Endometrial microvascular endothelial cells (primary cell): Measurements from ENCODE around the gene SPOCK3. TPM values are rescaled to one million over a fixed set of nuclear protein-coding genes. Genes with fewer than 3 reads are reported as not detected.
"Not testable (repeated sequence)": the region's sequence is repeated elsewhere in the genome, so short reads cannot be mapped to it uniquely, and the experiment has no call there.

ENCODE experiments used
- in situ Hi-C: cut with HindIII; loops from 2 replicates; pipeline ENCODE4 v1.10.0; 2017; ENCODE audit warnings: low sequenced_read_pairs, low pct_unique_long_range_greater_than_20kb; ENCODE audit errors: inconsistent ontology term
- total RNA-seq: library from RNA; depleted of rRNA; stranded (reverse); fragments of >200 nt; gene quantifications from one replicate; pipeline ENCODE4 v1.2.3, GENCODE V29; 2015; ENCODE audit errors: inconsistent ontology term

Gene SPOCK3
- total RNA-seq, 1 donor from 2014 or later: not detected

GRCh38 chr4:166989886-166990285 is 244.4 kb downstream of the SPOCK3 start:
- in situ Hi-C loops: no loop called here

DNA sequence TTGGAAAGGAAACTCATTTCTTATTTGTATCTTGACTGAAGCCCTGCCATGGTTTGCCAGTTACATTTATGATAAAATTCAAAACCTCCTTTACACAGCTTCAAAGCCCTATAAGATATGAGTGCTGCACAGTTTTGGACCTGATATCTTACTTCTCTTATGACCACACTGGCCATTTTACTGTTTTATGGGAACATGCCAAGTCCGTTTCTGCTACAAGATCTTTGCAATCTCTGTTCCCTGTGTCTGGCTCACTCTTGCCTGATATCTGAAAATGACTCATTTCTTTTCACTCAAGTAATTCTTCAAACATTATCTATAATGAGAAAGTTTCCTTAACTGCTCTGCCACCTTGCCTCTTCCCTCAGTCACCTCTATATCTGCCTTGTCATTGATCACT is 247.3 kb downstream of the SPOCK3 start:
- in situ Hi-C loops: no loop called here

- in situ Hi-C loops: no loop called here
Measured at GRCh38 chr4:166981847-166982246, 252.4 kb downstream of the SPOCK3 start.

DNA sequence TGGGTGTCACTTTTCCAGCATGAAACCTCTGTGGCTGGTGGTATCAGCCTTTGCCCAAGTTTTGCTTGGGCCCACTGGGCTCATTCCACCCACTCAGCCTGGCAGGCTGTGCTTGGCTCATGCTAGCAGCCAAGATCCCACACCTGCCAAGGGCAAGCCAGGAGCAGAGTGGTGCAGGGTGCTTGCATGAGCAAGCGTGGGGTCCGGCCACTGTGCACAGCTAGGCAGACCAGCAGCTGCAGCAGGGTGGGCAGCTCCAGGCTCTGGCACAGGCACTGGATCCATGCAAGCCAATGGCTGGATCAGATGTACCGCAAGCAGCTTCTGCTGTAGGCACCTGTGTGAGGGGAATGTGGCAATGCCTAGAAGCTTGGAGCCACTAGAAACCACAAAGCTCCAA is 253.9 kb downstream of the SPOCK3 start:
- in situ Hi-C loops: no loop called here

DNA sequence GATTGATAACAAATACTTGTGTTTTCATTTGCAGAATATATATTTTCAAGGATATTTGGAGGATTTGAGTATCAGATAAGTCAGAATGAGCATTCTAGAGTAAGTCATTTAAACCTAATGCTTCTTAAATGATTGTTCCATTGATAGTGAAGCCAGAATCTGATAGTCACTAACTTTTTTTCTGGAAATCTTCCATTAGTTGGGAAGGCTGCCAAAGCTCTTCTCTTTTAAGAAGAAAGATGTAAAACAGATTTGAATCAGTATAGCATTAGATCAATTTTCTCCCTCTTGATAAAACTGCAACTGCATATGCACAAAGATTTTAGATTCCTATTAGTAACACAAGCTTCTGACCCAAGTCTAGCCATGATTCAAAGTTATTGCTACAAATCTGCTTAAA is 256.7 kb downstream of the SPOCK3 start:
- in situ Hi-C loops: no loop called here

DNA sequence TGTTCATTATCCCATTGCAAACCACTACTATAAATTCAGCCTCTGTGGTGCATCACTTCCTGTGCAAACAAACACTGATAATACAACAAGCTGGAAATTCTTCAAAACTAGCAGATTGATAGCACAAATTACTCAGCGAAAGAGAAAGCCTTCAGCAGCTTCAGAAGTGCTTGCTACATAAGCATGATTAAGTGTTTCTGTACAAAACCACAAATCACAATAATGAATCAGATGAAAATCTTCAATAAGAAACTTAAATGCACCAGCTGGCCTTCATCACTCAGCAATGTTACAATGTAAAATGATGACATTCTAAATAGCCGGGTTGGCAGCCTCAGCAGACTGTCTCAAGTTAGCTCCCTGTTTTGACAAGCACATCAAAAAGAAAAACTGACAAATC is 262.2 kb downstream of the SPOCK3 start:
- in situ Hi-C loops: no loop called here

DNA sequence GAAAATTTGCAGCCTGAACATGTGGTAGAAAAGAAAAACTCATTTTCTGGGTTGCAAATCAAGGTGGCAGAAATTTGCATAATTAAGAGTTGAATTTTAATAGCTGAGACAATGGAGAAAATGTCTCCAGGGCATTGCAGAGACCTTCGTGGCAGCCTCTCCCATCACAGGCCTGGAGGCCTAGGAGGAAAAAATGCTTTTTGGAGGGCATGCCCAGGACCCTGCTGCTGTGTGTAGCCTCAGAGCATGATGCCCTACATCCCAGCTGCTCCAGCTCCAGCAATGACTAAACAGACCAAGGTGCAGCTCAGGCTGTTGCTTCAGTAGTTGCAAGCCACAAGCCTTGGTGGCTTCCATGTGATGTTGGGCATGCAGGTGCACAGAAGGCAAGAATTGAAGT is 266.1 kb downstream of the SPOCK3 start:
- in situ Hi-C loops: not testable (repeated sequence)

- in situ Hi-C loops: no loop called here
Measured at GRCh38 chr4:166965562-166965961, 268.7 kb downstream of the SPOCK3 start.

DNA sequence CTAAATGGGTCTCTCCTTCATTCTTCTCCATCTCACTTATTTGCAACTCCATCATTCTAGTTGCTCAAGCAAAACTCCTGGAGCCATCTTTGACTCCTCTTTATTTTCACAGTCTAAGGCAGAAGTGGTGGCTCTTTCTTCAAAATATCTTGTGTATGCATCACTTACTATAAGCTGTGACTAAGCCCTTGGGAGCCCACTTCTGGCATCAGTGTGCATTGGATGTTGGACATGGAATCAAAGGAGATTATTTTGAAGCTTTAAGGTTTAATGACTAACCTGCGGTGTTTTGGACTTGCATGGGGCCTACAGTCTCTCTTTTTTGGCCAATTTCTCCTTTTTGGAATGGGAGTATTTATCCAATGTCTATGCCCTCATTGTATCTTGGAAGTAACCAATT is 276.8 kb downstream of the SPOCK3 start:
- in situ Hi-C loops: no loop called here

- in situ Hi-C loops: no loop called here
Measured at GRCh38 chr4:166956484-166956883, 277.8 kb downstream of the SPOCK3 start.

DNA sequence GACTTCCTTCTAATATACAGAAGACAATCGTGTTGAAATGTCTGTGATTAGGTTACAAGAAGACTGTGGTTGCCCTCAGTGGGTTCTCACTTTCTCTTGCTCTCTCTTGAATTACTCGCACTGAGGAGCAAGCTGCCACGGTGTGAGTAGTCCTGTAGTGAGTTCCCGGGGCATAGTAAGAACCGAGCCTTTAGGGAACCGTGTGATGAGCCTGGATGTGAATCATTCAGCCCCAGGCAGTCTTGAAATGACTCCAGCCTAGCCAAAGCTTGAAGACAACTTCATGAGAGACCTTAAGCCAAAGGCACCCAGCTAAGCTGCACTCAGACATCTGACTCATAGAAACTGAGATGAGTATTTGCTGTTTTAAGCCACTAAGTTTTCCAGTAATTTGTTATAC is 292.7 kb downstream of the SPOCK3 start:
- in situ Hi-C loops: no loop called here

DNA sequence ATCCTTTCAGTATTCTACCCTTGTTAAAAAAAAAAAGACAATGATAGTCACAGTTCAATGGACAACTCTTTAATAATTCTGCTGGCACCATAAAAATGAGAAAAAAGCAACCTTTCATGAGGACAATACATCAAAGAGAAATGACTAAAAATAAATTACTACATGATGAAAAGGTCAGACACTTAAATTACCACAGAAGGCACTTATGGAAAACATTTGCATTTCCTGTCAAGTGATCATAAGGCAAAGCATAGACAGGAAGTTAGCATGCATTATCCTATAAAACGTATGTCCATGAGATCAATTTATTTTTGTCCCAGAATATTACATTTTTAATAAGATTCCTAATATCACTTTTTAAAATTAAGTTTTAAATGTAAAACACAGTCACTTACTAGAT is 303.8 kb downstream of the SPOCK3 start:
- in situ Hi-C loops: no loop called here

DNA sequence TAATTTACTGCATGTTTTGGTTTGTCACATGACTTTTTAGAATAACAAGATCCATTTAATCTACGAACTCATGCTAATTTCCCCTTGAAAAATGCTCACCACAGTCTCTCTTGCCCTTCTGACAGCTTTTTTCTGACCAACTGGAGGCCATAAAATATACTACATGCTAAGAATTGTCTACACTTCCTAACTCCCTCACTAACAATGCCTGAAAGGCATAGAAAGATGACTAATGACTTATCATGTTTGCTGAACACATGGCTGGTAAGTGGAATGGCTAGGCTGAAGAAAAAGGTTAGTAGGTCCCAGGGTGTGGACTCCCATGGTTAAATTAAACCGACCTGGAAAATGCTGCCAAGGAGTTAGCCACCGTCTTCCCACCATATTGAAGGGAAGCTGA is 309.9 kb downstream of the SPOCK3 start:
- in situ Hi-C loops: no loop called here

GRCh38 chr4:166913926-166914325 is 320.4 kb downstream of the SPOCK3 start:
- in situ Hi-C loops: no loop called here

DNA sequence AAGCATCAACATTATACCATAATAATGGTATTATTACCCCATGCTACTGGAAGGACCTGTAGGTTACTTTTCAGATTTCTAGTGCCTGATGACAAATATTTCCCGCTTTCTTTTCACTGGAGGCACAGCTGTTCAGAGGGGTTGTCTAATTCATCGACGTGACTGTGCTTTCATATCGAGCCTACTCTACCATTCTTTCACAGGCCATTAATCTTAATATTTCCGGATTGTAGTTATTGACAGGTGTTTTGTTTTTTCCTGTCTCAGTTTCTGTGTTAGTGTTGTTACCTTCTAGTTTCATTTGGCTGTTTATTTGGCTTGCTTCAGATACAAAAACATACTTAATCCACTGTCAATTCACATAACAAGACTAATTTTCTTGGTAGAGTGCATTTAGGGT is 330.9 kb downstream of the SPOCK3 start:
- in situ Hi-C loops: no loop called here

GRCh38 chr4:166902941-166903340 is 331.4 kb downstream of the SPOCK3 start:
- in situ Hi-C loops: no loop called here

- in situ Hi-C loops: no loop called here
Measured at GRCh38 chr4:166896254-166896653, 338.0 kb downstream of the SPOCK3 start.

GRCh38 chr4:166895771-166896170 is 338.5 kb downstream of the SPOCK3 start:
- in situ Hi-C loops: no loop called here

- in situ Hi-C loops: no loop called here
Measured at GRCh38 chr4:166887457-166887856, 346.8 kb downstream of the SPOCK3 start.

- in situ Hi-C loops: no loop called here
Measured at GRCh38 chr4:166886718-166887117, 347.6 kb downstream of the SPOCK3 start.

- in situ Hi-C loops: no loop called here
Measured at GRCh38 chr4:166882221-166882620, 352.1 kb downstream of the SPOCK3 start.

GRCh38 chr4:166875821-166876220 is 358.5 kb downstream of the SPOCK3 start:
- in situ Hi-C loops: no loop called here
